A549 (cell line): ENCODE results near the gene EPOP.

Experiments
- BHLHE40 ChIP-seq: IDR thresholded peaks from 2 replicates; pipeline ENCODE4 v1.6.1; 2012; ENCODE audit warnings: low read depth, low read length, inconsistent platforms
- CTCF ChIP-seq: fragments of >200 bp; sonication (Bioruptor Twin); formaldehyde crosslinking; IDR thresholded peaks from 3 replicates; pipeline ENCODE4 v1.5.1; 2016
- PHF8 ChIP-seq: fragments of 200-600 bp; sonication (generic); IDR thresholded peaks from 2 replicates; pipeline ENCODE4 v1.6.1; 2016; ENCODE audit warnings: low read depth, mild to moderate bottlenecking, antibody characterized with exemption, moderate library complexity, borderline replicate concordance
- POLR2A ChIP-seq: IDR thresholded peaks from 2 replicates; pipeline ENCODE4 v1.6.1; 2012; ENCODE audit warnings: mild to moderate bottlenecking, low read length

- TF ChIP-seq CTCF (no peak), BHLHE40 (no peak), POLR2A (no peak), PHF8 (no peak)
Observed at GRCh38 chr17:38673707-38674013, 1.1 kb downstream of the EPOP start.
